ENCODE measurements around the gene STAT6.

The STAT6 gene

DNA sequence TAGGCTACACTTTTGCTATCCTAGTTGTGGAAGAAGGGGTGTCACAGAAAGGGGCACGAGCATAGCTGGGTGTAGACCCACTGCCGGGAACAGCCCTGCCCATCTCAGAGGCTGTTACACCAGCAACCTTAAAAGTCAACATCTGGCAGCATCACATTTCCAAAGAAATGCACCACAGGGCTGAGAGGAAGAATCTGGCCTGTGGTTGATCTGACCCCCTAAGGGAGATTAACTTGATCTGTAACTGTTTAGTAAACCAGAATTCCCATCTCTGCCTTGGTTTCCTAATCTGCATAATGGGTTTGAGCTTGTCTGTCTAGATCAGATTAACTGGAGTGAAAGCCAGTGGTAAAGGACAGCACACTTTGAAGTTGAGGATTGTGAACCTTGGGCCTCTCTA is 34.9 kb upstream of the STAT6 start:
- DNase-seq (ENCODE audit: insufficient read length, low spot score) = no peak
- no peak for FAIRE-seq

DNA sequence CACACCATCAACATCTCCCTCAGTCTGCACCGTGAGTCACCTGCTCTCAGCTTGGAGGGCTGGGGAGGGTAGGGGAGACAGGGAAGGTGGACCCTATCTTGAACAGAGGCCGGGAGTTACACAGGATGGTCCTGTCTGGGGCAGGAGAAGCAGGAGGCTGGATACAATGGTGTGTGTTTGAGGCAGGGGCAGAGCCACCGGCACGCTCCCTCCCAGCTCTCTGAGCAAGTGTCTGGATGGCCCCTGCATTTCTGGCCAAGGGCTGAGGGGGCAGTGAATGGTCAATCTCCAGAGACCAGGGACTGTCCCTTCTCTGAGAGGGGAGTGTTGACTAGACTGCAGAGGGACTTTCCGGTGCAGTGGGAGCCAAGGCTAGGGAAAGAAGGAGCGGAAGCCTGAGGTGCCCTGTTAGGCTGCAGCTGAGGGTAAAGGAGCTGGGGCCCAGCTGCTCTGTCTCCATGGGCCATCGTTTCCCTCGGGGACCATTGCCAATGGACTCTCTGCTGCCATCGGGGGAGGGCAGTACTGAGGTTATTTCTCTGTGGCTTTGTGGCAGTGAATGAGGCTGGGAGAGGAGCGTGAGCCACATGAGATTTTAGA is 34.4 kb upstream of the STAT6 start:
- no peak for DNase-seq (ENCODE audit: insufficient read length, low spot score)
- FAIRE-seq = no peak

DNA sequence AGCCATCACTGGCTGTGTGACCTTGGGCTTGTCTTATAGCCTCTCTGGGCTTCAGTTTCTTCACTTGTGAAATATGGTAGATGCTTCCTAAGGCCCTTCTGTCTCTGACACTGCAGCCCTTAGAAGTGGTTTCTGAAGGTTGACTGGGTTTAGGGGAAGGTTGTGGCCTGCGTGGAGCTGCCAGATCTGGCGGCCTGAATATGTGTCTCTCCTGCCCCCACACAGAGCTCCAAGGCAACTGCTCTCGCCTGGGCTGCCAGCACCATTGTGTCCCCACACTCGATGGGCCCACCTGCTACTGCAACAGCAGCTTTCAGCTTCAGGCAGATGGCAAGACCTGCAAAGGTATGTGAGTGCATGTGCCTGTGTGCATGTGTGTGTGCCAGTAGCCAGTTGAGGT is 32.3 kb upstream of the STAT6 start:
- FAIRE-seq (no peak), DNase-seq (ENCODE audit: insufficient read length, low spot score) (no peak)

DNA sequence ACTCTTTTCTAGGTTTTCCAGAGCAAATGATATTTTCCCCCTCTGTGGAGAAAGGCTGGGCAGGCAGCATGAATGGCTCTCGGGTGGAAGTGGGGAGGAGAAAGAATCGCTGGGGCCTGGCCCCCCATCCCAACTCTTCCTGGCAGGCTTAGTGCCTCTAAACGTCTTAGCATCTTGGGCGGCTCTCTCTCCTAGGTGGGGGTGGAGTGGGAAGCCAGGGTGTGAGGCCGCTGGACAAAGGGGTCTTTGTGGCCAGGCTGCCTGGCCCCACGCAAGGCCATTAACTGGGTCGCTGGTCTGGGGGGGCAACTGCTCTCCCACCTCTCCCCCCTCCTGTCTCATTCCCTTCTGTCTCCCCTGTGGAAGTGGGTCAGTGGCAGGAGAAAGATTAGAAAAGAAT is 31.6 kb upstream of the STAT6 start:
- no peak for FAIRE-seq
- no peak for DNase-seq (ENCODE audit: insufficient read length, low spot score)

DNA sequence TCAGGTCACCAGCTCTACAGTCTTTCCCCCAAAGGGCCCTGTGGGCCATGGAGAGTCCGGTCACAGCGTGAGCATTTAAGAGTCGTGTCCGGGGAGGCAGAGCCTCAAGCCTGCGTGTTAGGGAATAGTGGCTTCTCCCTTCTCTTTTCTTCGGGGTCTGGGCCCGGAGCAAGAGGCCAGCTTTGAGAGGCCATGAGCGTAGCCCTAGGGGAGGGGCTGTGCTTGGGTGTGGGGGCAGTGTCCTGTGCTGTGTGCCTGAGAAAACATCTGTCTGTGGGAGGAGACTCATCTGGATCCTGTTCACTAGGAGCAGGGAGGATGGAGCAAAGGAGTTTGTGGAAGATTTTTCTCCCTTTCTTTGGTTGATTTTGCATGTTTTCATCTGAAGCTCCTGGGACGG is 31.0 kb upstream of the STAT6 start:
- no peak for FAIRE-seq
- DNase-seq (ENCODE audit: insufficient read length, low spot score) = no peak

DNA sequence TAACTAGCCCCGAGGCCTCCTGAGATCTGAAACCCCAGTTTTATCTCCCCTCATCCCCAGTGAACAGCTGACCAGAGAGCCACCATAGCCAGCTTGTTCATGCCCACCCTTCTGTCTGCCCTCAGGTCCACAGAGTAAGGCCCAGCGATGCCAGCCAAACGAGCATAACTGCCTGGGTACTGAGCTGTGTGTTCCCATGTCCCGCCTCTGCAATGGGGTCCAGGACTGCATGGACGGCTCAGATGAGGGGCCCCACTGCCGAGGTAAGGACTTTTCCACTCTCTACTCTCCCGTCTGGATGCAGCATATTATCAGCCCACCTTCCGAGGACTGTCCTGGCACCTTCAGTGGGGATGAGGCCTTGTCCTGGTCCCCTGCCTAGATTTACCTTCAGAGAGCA is 30.1 kb upstream of the STAT6 start:
- DNase-seq (ENCODE audit: insufficient read length, low spot score) (no peak), FAIRE-seq (no peak)

DNA sequence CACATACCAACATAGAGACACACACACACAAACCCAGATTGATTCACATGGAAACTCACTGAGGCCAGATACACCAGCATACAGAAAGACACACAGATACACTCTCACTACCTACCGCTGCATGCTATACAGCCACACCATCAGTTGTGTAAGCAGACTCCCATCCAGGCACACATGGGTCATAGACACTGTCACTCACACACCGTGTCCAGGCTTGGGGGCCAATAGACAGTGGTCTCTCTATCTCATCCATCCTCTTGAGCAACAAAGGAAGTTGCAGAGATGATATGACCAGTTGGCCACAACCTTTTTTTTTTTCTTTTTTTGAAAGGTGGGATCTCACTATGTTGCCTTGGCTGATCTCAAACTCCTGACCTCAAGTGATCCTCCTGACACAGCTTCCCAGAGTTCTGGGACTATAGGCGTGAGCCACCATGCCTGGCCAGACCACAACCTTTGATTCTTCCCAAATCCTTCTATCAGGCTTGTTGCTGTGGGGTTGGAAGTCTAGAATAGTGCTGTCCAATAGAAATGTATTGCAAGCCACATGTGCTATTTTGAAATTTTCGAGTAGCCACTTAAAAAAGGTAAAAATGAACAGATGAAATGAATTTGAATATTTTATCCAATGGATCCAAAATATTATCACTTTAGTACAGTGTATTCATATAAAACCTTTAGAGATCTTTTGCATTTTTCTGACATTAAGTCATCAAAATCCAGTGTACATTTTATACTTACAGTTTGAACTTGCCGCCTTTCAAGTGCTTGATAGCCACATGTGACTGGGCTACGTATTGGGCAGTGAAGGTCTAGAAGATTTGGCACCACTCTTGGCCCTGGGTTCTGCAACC is 28.9 kb upstream of the STAT6 start:
- DNase-seq (ENCODE audit: insufficient read length, low spot score) = no peak
- FAIRE-seq = no peak

DNA sequence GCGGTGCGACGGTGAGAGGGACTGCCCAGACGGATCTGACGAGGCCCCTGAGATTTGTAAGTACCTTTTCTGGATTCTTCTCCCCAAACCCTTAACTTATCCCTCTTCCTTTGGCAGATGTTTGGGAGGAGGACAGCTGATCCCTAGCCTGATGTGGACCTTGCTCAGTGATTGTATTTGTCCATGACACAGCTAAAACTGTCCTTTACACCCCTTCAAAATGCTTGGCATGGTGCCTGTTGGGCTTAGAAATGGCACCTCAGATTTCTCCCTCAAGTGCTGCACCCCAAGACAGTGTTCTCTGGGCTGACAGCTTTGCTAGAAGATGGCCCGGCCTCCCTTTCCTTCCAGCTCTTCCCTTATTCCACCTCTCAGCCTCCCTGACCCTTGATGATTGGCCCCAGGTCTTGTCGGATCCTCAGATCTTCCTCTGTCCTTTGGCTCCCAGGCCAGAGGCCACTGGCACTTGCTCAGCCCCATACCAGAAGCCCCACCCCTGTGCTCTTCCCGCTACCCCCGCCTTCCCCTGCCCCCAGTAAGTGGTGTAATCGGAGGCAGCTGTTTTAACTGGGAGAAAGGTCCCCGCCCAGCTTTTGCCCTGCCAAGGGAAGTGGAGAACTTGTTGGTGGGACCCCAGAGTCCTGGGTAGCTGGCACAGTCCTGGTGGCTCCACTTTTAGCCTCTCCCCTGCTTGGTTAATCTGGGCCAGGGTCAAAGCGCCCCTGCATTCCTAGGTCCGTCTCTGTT is 27.5 kb upstream of the STAT6 start:
- DNase-seq (ENCODE audit: insufficient read length, low spot score) = no peak
- no peak for FAIRE-seq

DNA sequence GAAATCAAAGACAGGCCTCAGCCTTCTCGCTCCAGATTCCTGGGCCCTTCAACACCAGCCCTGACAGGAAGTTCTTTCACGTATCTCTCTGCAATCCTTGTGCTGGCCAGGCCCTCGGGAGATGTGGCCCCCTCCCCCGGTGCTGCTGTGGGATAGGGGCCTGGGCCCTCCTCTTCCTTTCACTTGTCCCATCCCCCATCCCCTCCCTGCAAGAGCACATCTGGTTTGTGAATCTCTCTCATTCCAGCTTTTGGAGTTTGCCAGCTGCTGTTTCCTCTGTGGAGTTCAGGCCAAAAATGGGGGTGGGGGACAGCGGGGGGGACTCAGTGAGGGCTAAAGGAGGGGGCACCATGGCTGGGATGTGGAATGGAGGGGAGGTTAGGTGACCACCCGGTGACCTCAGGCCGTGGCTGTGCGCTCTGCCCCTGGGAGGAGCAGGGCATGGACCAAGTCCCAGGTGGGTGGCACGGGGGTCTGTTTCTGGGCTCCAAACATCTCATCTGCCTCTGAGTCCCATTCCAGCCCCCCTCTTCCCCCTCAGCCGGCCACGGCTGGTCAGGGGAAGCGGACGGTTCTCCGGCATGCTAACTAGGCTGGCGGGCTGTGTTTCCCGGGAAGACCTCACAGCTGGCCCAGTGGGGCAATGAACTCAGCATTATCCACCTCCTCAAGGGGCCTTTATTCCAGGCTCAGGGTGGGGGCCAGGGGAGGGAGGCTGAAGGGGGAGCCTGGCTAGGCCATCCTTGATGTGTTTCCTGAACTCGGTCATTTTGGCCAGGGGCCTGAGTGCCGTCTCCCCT is 24.6 kb upstream of the STAT6 start:
- no peak for FAIRE-seq
- DNase-seq (ENCODE audit: insufficient read length, low spot score) = no peak

DNA sequence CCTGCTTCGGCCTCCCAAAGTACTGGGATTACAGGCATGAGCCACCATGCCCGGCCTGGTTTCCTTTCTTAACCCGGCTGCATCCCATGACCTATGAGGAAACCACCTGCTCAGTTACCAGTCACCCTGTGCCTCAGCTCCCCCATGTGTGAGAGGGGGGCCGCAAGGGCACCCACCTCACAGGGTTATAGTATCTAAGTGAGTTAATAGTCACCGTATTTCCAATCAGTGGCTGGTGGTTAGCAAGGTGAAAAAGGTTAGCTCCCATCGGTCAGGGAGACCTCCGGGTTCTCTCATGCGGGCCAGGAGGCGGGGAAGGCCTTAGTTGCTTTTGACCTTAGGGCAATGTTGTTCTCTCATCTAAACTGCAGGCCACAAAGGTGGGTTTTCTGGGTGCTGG is 23.8 kb upstream of the STAT6 start:
- no peak for DNase-seq (ENCODE audit: insufficient read length, low spot score)
- FAIRE-seq = no peak

DNA sequence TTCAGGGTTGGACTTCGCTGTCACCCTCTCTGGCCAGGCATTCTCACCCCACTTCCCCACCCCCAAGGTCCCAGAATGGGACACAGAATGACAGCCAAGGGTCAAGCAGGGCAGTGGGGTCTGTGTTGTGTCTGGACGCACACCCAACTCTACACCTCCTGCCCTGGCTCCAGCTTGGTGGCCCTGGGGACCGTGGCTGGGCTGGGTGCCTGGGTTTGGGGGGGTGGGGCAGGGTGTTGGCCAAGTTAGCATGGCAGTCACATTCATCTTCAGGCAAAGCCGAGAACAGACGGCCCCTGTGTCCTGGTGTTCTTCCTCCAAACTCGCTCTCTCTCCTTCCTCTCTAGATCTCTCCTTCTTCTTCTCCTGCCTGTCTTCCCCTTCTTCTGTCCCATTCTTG is 22.8 kb upstream of the STAT6 start:
- DNase-seq (ENCODE audit: insufficient read length, low spot score) (no peak), FAIRE-seq (no peak)

DNA sequence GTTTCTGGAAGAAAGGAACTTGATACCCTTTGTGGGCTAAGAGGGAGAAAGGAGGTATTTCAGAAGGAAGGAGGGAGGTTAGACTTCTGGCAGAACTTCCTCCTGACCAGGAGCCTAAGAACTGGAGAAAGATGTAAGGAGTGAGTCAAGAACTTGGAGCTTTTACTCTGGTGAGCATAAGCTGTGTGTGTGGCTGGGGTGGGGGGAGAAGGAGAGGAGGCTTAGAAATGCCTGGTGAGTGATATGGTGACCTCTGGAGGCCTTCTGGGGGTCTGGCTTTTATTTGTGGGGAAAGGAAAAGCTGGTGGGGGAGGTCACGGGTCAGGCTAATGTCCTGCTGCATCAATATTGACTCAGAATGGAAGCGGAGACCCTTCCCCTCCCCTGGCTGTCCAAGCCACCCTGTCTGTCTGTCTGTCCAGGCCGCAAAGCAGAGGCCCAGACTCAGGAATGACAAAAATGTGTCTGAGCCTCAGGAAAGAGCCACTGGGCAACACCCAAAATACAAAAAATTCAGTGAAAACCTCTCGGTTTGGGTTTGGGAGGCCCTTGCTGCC is 21.9 kb upstream of the STAT6 start:
- DNase-seq (ENCODE audit: insufficient read length, low spot score) (no peak), FAIRE-seq (no peak)

DNA sequence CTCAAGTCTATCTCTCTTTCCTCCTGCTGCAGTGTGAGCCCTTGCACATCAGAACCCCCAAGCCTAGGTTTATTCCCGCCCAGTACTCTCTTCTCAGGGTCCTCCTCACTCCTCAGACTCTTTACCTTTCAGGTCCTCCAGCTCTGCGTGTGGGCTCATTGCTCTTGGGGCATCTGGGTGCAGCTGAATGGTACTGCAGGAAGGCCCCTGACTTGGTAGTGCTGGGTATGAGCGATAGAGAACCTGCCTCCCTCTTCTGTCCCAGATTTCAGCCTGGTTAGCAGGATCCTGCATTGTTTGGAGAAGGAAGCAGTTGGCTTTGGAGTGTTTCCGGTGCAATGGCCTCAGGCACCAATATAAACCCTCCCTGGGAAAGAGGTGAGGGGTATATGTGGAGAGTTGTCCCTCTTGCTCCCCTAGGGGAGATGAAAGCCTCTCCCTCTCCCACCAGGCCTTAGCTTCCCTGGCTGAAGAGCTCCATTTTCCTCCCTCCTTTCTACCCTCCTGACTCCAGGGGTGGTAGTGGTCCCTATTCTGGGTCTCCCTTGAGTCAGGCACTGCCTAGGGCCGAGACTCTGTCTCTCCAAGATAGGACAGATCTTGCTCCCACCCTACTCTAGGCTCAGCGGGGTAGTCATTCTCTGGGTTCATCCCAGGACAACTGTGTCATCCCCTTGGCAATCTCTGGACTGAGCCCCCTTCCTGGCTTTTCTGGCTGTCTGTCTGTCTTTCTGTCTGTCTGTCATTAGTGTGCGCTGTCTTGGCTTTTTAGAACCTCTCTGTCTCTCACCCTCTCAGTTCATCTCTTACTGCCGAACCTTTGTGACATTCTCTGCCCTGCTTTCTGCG is 21.0 kb upstream of the STAT6 start:
- FAIRE-seq = peak; percentile 26
- DNase-seq (ENCODE audit: insufficient read length, low spot score) = no peak

DNA sequence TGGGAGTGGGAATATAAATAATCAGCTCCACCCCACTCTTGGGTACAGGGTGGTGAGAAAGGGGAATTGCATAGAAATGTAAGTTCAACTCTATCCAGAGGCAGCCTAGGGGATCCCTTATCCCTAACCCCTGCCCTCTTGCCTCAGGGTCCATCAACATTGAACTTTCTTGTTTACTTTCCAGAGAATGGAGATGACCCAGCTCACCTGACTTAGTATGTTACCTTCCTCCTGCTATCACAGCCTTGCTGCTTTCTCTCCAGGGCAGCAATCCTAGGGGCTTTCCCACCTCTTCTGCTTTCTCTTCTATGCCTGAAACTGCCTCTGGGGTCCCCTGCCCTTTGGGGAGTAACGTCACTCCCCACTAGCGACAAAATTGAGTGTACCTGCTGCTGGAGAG is 19.8 kb upstream of the STAT6 start:
- DNase-seq (ENCODE audit: insufficient read length, low spot score) (no peak), FAIRE-seq (no peak)

DNA sequence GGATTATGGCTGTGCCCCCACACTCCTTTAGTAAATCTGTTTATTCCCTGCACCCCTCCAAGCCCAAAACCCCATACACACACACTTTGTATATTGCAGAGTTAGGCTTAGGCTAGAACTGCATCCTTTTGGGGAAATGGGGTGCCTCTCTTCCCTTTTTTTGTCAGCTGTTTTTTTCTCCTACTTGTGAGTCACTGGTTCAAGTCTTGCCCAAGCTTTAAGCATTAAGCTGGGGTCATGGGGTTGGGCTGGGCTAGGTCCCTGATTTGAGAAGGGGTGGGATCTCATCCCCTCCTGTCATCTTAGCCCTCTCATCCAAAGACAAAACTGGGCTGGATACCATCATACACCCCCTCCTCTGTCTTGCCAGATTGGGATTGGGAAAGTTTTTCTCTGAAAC is 18.7 kb upstream of the STAT6 start:
- no peak for DNase-seq (ENCODE audit: insufficient read length, low spot score)
- no peak for FAIRE-seq

DNA sequence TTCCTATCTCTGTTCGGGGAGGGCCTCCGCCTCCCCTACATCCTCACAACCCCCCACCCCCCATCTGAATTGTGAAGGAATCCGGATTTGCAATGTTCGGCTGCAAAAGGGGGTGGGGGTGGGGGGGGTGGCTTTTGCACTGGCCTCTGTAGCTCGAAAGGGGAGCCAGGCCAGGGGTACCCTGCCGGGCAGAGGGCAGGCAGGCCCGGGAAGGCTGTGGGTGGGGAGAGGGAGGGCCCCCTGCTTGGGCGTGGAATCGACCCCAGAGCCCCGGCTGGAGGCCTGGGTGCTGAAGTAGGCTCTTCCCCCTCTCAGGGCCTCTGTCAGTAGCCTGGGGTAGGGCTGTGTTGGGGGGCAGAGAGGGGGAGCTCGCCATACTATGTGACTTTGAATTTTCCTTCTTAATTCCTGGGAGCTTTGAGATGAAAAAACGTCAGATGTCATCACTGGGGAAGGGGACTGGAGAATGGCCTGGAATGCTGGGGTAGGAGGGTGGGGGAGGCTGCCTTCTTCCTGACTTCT is 18.2 kb upstream of the STAT6 start:
- DNase-seq (ENCODE audit: insufficient read length, low spot score) = no peak

DNA sequence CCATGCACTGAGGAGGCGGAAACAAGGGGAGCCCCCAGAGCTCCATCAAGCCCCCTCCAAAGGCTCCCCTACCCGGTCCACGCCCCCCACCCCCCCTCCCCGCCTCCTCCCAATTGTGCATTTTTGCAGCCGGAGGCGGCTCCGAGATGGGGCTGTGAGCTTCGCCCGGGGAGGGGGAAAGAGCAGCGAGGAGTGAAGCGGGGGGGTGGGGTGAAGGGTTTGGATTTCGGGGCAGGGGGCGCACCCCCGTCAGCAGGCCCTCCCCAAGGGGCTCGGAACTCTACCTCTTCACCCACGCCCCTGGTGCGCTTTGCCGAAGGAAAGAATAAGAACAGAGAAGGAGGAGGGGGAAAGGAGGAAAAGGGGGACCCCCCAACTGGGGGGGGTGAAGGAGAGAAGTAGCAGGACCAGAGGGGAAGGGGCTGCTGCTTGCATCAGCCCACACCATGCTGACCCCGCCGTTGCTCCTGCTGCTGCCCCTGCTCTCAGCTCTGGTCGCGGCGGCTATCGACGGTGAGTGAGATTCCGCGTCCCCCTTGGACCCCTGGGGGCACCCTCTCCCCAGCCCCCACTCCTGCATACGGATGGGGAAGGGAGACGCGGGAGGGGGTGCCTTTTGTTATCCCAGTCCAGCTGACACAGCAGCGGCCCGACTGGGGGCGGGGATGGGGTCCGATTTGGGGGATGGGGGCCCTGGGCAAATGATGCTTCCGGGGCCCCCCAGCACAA is 17.5 kb upstream of the STAT6 start:
- FAIRE-seq (no peak), DNase-seq (ENCODE audit: insufficient read length, low spot score) (no peak)

More for the DNA sequence above, 18.2 kb upstream of the STAT6 start:
- no peak for FAIRE-seq

DNA sequence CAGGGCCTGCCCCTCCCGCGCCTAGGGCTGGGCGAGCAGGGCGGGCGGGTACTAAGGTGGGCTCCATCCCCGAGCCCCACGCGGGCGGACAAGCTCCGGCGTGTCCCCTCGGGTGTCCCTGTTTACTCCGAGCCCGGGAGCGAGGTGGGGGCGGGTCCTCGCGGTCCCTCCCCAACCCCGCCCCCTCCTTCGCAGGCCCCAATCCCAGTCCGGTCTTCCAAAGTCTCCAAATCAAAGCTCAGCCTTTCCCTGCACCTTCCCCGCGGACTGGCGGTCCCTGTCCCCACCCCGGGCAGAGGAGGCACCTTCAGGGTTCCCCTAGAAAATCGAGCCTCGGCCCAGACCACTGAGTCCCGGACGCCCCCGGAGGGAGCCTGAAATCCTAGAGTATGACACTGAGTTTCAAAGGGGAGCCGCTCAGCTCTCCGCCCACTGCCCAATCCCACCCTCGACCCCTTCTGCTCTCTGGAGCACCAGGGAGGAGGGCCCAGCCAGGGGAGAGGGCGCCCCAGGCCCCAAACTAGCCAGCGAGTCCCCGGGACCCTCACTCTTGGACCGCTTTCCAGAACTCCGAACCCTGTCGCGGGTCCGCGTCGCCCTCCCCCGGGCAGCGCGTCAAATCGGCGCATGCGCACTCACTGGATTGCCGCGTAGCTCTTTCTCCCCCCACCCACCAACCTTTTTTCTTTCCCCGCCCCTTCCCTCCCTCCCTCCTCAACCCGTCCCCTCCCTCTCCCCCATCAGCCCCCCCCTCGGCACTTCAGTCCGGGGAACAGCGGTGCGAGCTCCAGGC is 16.8 kb upstream of the STAT6 start, which contains the start of gene LRP1:
LRP1 (plus strand) TSS at position 758 of the 793 bp plus-strand sequence. CDS start 482 bp downstream, outside the sequence.
- FAIRE-seq (peak; percentile 70), DNase-seq (ENCODE audit: insufficient read length, low spot score) (peak; percentile 87)

Data from HTR-8/SVneo (cell line).